ENCODE measurements around the gene ROBO2. TPM values are rescaled to one million over a fixed set of nuclear protein-coding genes. Genes with fewer than 3 reads are reported as not detected.

Gene ROBO2
- polyA plus RNA-seq, 1 of the 3 experiments (the other 2 are of a cell fraction): not detected

DNA sequence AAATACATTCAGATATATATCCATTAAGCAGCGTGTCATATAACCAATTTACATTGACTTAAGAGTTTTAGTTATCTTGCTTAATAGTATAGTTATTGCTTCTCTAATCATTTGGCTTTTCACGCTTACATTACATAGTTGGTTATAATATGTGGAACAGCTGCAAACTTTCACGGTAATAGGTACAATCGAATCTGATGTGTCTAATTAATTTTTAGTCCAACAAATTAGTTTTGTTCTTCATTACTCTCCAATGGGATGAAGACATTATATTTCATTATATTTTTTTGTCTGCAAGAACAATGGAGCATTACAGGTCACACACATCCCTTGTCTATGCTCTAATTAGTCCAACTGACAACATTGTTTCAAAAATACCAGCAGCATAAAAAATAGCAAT is 546.3 kb downstream of the ROBO2 start:
- 52% methylated on average over 4 of the region's 4 CpGs for WGBS (ENCODE audit: low lambda C conversion rate)
- ChIA-PET POLR2A (no interaction called here), CTCF (interaction anchor here (0.7 kb wide), 1 partner anchor 19 kb away, joined by 4 read pairs; no protein-coding TSS in a partner anchor)
- Histone ChIP-seq H3K4me2 (no peak overlapping the region), H3K36me3 (replicated peaks in 1 of 2; ENCODE audit: control insufficient read depth in 1 of 2, insufficient read depth in 2 of 2, low read length in 1 of 2) (no peaks in the 10 kb centered on the region), H3K27ac (ENCODE audit: low read depth in 2 of 2, low read length in 1 of 2) (no peak overlapping the region), H3K9ac (no peak overlapping the region), H3K4me3 (ENCODE audit: low read depth in 2 of 2, low read length in 1 of 2) (no peak overlapping the region), H3K27me3 (ENCODE audit: insufficient read depth) (no peaks in the 10 kb centered on the region), H2AFZ (ENCODE audit: low read depth) (no peak overlapping the region), H3K79me2 (ENCODE audit: insufficient read depth) (no peaks in the 10 kb centered on the region), H3K4me1 (ENCODE audit: control insufficient read depth in 1 of 2, insufficient read depth in 2 of 2, low read depth in 1 of 2, low read length in 1 of 2) (no peaks in the 10 kb centered on the region; a peak in 1 of 4 replicates), H4K20me1 (ENCODE audit: insufficient read depth) (no peaks in the 10 kb centered on the region), H3K9me3 (no peaks in the 10 kb centered on the region), H3K9me2 (no peaks in the 10 kb centered on the region), H3F3A (replicated peaks; ENCODE audit: insufficient read depth) (no peaks in the 10 kb centered on the region)
- no peak for DNase-seq
- TF ChIP-seq FOXM1 (IDR thresholded peaks at IDR 0.05; ENCODE audit: low read depth) (no peak), GABPA (IDR thresholded peaks at IDR 0.05; ENCODE audit: low read depth) (no peak), NFIC (IDR thresholded peaks at IDR 0.05; ENCODE audit: borderline replicate concordance) (no peak)

GRCh38 chr3:77588863-77589262 is 549.0 kb downstream of the ROBO2 start:
- CTCF ChIA-PET: no interaction called here
- no peaks in the 10 kb centered on the region for H3K9me3 ChIP-seq
- no peaks in the 10 kb centered on the region for H3K36me3 ChIP-seq (replicated peaks in 1 of 2; ENCODE audit: control insufficient read depth in 1 of 2, insufficient read depth in 2 of 2, low read length in 1 of 2)

DNA sequence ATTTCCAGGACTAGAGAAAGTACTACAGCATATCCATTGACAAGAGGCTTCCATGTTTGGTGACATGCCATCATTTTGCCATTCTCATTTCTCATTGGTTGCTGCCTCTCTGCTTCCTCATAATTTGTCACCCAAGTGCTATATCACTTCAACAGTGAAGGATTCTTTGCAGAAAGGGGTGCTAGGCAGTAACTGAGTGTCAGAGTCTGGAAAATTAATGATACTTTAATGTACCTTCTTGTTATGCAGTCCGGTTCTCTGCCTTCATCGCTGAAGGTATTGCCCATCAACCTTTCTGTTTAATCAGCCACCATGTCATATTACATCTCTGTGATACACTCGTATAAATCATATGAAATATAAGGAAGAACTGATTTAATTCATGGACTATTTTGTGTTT is 550.3 kb downstream of the ROBO2 start:
- Histone ChIP-seq H3K4me1 (ENCODE audit: control insufficient read depth in 1 of 2, insufficient read depth in 2 of 2, low read depth in 1 of 2, low read length in 1 of 2) (no peaks in the 10 kb centered on the region; a peak in 1 of 4 replicates), H4K20me1 (ENCODE audit: insufficient read depth) (no peaks in the 10 kb centered on the region), H3K36me3 (replicated peaks in 1 of 2; ENCODE audit: control insufficient read depth in 1 of 2, insufficient read depth in 2 of 2, low read length in 1 of 2) (no peaks in the 10 kb centered on the region), H3K27me3 (ENCODE audit: insufficient read depth) (no peaks in the 10 kb centered on the region), H3F3A (replicated peaks; ENCODE audit: insufficient read depth) (no peaks in the 10 kb centered on the region), H2AFZ (ENCODE audit: low read depth) (no peak overlapping the region), H3K79me2 (ENCODE audit: insufficient read depth) (no peaks in the 10 kb centered on the region), H3K9me2 (no peaks in the 10 kb centered on the region), H3K9ac (no peak overlapping the region), H3K27ac (ENCODE audit: low read depth in 2 of 2, low read length in 1 of 2) (no peak overlapping the region), H3K4me2 (no peak overlapping the region), H3K4me3 (ENCODE audit: low read depth in 2 of 2, low read length in 1 of 2) (no peak overlapping the region), H3K9me3 (no peaks in the 10 kb centered on the region)
- CTCF ChIA-PET: no interaction called here
- TF ChIP-seq MEF2A (IDR thresholded peaks at IDR 0.05; ENCODE audit: borderline replicate concordance, low read depth) (no peak), RCOR1 (IDR thresholded peaks at IDR 0.05; ENCODE audit: low read length) (no peak), TEAD4 (IDR thresholded peaks at IDR 0.05; ENCODE audit: borderline replicate concordance, insufficient read depth) (no peak), RXRA (IDR thresholded peaks at IDR 0.05; ENCODE audit: borderline replicate concordance, low read depth) (no peak)
- 70% methylated on average over 3 of the region's 3 CpGs for WGBS (ENCODE audit: low lambda C conversion rate)
- no peak for DNase-seq
- POLR2A ChIA-PET: no interaction called here

More at GRCh38 chr3:77588863-77589262, 549.0 kb downstream of the ROBO2 start:
- H3K9ac ChIP-seq: no peak overlapping the region
- DNase-seq: no peak
- H3K9me2 ChIP-seq: no peaks in the 10 kb centered on the region
- no peak overlapping the region for H2AFZ ChIP-seq (ENCODE audit: low read depth)
- 60% methylated on average over 3 of the region's 3 CpGs for WGBS (ENCODE audit: low lambda C conversion rate)
- H3F3A ChIP-seq (replicated peaks; ENCODE audit: insufficient read depth): no peaks in the 10 kb centered on the region
- no peaks in the 10 kb centered on the region for H3K27me3 ChIP-seq (ENCODE audit: insufficient read depth)
- TF ChIP-seq POLR2AphosphoS5 (IDR thresholded peaks at IDR 0.05; ENCODE audit: low read depth, low read length) (no peak), FOXM1 (IDR thresholded peaks at IDR 0.05; ENCODE audit: low read depth) (no peak), RFX5 (IDR thresholded peaks at IDR 0.05; ENCODE audit: low read length) (no peak)
- TF ChIP-seq, protein P1, sequence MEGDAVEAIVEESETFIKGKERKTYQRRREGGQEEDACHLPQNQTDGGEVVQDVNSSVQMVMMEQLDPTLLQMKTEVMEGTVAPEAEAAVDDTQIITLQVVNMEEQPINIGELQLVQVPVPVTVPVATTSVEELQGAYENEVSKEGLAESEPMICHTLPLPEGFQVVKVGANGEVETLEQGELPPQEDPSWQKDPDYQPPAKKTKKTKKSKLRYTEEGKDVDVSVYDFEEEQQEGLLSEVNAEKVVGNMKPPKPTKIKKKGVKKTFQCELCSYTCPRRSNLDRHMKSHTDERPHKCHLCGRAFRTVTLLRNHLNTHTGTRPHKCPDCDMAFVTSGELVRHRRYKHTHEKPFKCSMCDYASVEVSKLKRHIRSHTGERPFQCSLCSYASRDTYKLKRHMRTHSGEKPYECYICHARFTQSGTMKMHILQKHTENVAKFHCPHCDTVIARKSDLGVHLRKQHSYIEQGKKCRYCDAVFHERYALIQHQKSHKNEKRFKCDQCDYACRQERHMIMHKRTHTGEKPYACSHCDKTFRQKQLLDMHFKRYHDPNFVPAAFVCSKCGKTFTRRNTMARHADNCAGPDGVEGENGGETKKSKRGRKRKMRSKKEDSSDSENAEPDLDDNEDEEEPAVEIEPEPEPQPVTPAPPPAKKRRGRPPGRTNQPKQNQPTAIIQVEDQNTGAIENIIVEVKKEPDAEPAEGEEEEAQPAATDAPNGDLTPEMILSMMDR (IDR thresholded peaks at IDR 0.05): no peak
- TF ChIP-seq, protein P2, sequence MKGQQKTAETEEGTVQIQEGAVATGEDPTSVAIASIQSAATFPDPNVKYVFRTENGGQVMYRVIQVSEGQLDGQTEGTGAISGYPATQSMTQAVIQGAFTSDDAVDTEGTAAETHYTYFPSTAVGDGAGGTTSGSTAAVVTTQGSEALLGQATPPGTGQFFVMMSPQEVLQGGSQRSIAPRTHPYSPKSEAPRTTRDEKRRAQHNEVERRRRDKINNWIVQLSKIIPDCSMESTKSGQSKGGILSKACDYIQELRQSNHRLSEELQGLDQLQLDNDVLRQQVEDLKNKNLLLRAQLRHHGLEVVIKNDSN (IDR thresholded peaks at IDR 0.05; ENCODE audit: borderline replicate concordance, low read depth): no peak
- H3K4me2 ChIP-seq: no peak overlapping the region
- no peaks in the 10 kb centered on the region for H4K20me1 ChIP-seq (ENCODE audit: insufficient read depth)
- no peak overlapping the region for H3K4me3 ChIP-seq (ENCODE audit: low read depth in 2 of 2, low read length in 1 of 2)
- POLR2A ChIA-PET: no interaction called here
- no peaks in the 10 kb centered on the region; a peak in 1 of 4 replicates for H3K4me1 ChIP-seq (ENCODE audit: control insufficient read depth in 1 of 2, insufficient read depth in 2 of 2, low read depth in 1 of 2, low read length in 1 of 2)
- H3K27ac ChIP-seq (ENCODE audit: low read depth in 2 of 2, low read length in 1 of 2): no peak overlapping the region
- H3K79me2 ChIP-seq (ENCODE audit: insufficient read depth): no peaks in the 10 kb centered on the region

Measured in SK-N-SH (cell line).